AG04450 (cell line): Measurements from ENCODE around the gene ADAMTSL4. TPM values are rescaled to one million over a fixed set of nuclear protein-coding genes. Genes with fewer than 3 reads are reported as not detected.

Experiments used
- CTCF ChIA-PET: fragments of 300-600, 350-600 bp; formaldehyde crosslinking; extraction: SDS; loops from one replicate; lab custom pipeline; 2022; ENCODE audit warnings: antibody characterized with exemption, inconsistent platforms; lab: Charles Lee
- POLR2A ChIA-PET: fragments of 350-600 bp; formaldehyde crosslinking; extraction: SDS; loops from one replicate; lab custom pipeline; 2021; ENCODE audit warnings: antibody characterized with exemption, inconsistent platforms; lab: Yijun Ruan, JAX
- DNase-seq: peaks from one replicate; pipeline ENCODE4 v3.0.0-alpha.2; 2011; ENCODE audit warnings: low read depth, low spot score
- H3K27ac ChIP-seq: one replicate; pipeline ENCODE4 v1.5.1; 2012; ENCODE audit warnings: low read depth, low read length, control low read depth
- H3K27me3 ChIP-seq: one replicate; pipeline ENCODE4 v1.6.0; 2012; ENCODE audit warnings: low read length; ENCODE audit not compliant: control insufficient read depth, insufficient read depth
- H3K4me3 ChIP-seq: 2 replicates; pipeline ENCODE4 v1.5.1; 2011; ENCODE audit warnings: mild to moderate bottlenecking, low read depth, low read length, control low read depth
- H3K9me3 ChIP-seq: 2 replicates; pipeline ENCODE4 v1.5.1; 2012; ENCODE audit warnings: low read length; ENCODE audit not compliant: control insufficient read depth, insufficient read depth
- polyA plus RNA-seq: library from polyadenylated mRNA; depleted of rRNA; stranded (reverse); fragments of >200 nt; gene quantifications from 2 replicates; pipeline ENCODE4 v1.2.3, GENCODE V29; 2011
- TF ChIP-seq, protein P1 (sequence below): IDR thresholded peaks from 2 replicates; pipeline ENCODE4 v1.5.1; 2011; ENCODE audit warnings: low read depth, low read length, control low read depth, inconsistent platforms

The ADAMTSL4 gene
- polyA plus RNA-seq, 1 experiment = 4.2 TPM

DNA sequence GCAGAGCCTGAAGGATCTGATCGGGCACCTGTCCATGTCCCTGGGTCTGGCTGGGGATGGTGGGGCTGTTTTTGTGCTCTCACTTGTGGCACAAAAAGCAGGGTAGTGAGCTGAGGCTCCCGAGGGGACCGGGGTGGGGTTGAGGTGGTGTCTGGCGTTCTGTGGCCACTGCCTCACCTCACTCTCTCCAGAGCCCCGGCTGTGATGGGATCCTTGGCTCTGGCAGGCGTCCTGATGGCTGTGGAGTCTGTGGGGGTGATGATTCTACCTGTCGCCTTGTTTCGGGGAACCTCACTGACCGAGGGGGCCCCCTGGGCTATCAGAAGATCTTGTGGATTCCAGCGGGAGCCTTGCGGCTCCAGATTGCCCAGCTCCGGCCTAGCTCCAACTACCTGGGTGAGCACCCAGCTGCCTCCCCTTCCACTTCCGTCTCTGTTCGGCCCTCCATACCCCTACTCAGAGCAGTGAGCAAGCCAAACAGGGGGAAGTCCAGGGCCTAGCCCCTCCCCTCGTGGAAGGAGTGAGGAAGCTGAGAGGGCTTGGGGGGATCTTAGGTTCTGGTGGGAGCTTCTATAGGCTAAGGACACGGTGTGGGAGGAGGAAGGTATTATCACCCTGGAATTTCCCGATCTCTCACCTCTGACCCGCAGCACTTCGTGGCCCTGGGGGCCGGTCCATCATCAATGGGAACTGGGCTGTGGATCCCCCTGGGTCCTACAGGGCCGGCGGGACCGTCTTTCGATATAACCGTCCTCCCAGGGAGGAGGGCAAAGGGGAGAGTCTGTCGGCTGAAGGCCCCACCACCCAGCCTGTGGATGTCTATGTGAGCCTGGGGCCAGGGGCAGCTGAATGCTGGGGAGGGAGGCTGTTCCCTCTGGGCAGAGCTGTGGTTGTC, 7.0 kb downstream of the ADAMTSL4 start:
- Histone ChIP-seq H3K4me3 (no peak overlapping the region), H3K27ac (no peak overlapping the region), H3K27me3 (no peaks in the 10 kb centered on the region), H3K9me3 (no peaks in the 10 kb centered on the region; the same call in 1 of the 2 replicates)
- no peak for DNase-seq
- CTCF ChIA-PET = interaction anchor here (0.5 to 1.2 kb wide), 2 partner anchors 17 to 23 kb away, joined by 4 to 7 read pairs; no protein-coding TSS in a partner anchor
- TF ChIP-seq, protein P1, sequence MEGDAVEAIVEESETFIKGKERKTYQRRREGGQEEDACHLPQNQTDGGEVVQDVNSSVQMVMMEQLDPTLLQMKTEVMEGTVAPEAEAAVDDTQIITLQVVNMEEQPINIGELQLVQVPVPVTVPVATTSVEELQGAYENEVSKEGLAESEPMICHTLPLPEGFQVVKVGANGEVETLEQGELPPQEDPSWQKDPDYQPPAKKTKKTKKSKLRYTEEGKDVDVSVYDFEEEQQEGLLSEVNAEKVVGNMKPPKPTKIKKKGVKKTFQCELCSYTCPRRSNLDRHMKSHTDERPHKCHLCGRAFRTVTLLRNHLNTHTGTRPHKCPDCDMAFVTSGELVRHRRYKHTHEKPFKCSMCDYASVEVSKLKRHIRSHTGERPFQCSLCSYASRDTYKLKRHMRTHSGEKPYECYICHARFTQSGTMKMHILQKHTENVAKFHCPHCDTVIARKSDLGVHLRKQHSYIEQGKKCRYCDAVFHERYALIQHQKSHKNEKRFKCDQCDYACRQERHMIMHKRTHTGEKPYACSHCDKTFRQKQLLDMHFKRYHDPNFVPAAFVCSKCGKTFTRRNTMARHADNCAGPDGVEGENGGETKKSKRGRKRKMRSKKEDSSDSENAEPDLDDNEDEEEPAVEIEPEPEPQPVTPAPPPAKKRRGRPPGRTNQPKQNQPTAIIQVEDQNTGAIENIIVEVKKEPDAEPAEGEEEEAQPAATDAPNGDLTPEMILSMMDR = no peak
- POLR2A ChIA-PET = interaction anchor here (1.2 kb wide), 1 partner anchor 23 kb away, joined by 4 read pairs; the partner anchor contains the start of gene MCL1

DNA sequence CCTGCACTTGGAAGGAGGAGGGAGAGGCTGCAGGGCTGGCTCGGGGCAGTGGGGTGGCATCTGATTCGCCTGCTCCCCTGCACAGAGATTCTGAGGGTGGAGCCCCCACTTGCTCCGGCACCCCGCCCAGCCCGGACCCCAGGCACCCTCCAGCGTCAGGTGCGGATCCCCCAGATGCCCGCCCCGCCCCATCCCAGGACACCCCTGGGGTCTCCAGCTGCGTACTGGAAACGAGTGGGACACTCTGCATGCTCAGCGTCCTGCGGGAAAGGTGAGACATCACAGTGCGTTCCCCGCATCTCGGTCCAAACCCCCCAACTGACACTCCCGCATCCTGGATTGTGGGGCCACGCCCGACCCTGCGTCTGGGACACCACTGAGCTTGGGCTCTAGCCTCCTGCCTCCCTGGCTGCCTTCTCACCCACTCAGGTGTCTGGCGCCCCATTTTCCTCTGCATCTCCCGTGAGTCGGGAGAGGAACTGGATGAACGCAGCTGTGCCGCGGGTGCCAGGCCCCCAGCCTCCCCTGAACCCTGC, 7.9 kb downstream of the ADAMTSL4 start:
- DNase-seq = no peak
- POLR2A ChIA-PET = interaction anchor here (0.6 kb wide), 1 partner anchor 71 kb away, joined by 4 read pairs; no protein-coding TSS in a partner anchor

DNA sequence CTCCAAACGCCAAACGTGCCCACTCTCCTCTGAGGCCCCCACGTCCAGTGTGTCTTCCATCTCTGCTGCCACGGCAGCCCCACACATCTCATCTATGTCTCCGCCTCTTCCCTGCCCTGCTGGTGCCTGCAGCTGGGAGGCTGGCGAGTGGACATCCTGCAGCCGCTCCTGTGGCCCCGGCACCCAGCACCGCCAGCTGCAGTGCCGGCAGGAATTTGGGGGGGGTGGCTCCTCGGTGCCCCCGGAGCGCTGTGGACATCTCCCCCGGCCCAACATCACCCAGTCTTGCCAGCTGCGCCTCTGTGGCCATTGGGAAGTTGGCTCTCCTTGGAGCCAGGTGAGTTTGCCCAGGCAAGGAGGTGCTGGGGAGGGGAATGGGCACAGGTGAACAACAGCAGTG, 8.6 kb downstream of the ADAMTSL4 start:
- POLR2A ChIA-PET = interaction anchor here (0.6 to 0.7 kb wide), 2 partner anchors 15 to 72 kb away, joined by 4 to 12 read pairs; no protein-coding TSS in a partner anchor

More for the DNA sequence above, 7.9 kb downstream of the ADAMTSL4 start:
- Histone ChIP-seq H3K27me3 (no peaks in the 10 kb centered on the region), H3K9me3 (no peaks in the 10 kb centered on the region; the same call in 1 of the 2 replicates), H3K27ac (no peak overlapping the region), H3K4me3 (no peak overlapping the region)
- TF ChIP-seq, protein P1 = no peak
- CTCF ChIA-PET = interaction anchor here (1.2 kb wide), 1 partner anchor 24 kb away, joined by 4 read pairs; no protein-coding TSS in a partner anchor

DNA sequence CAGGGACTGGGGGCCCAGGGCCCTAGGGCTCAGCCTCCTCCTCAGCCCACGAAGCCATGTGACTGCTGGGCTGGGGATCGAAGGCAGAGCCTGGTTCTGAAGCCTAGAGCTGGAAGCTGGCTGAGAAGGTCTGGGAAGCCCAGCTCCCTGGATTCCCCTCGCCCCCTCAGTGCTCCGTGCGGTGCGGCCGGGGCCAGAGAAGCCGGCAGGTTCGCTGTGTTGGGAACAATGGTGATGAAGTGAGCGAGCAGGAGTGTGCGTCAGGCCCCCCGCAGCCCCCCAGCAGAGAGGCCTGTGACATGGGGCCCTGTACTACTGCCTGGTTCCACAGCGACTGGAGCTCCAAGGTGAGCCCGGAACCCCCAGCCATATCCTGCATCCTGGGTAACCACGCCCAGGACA, 9.1 kb downstream of the ADAMTSL4 start:
- H3K27ac ChIP-seq = no peak overlapping the region
- H3K9me3 ChIP-seq = no peaks in the 10 kb centered on the region; the same call in 1 of the 2 replicates
- DNase-seq = no peak
- POLR2A ChIA-PET = interaction anchor here (0.7 to 7.0 kb wide), 2 partner anchors 14 to 20 kb away, joined by 12 to 130 read pairs; partner anchors contain the start of gene MCL1
- CTCF ChIA-PET = interaction anchor here (0.9 to 1.5 kb wide), 2 partner anchors 14 to 43 kb away, joined by 3 read pairs; partner anchors contain the start of gene FALEC
- no peak overlapping the region for H3K4me3 ChIP-seq
- TF ChIP-seq, protein P1 = no peak
- no peaks in the 10 kb centered on the region for H3K27me3 ChIP-seq

More for the DNA sequence above, 8.6 kb downstream of the ADAMTSL4 start:
- TF ChIP-seq, protein P1 = no peak
- H3K4me3 ChIP-seq = no peak overlapping the region
- DNase-seq = no peak
- H3K27ac ChIP-seq = no peak overlapping the region
- no peaks in the 10 kb centered on the region for H3K27me3 ChIP-seq
- CTCF ChIA-PET = interaction anchor here (0.9 kb wide), 1 partner anchor 15 kb away, joined by 3 read pairs; no protein-coding TSS in a partner anchor
- H3K9me3 ChIP-seq = no peaks in the 10 kb centered on the region; the same call in 1 of the 2 replicates
